Prostate gland (tissue), 2 donors: ENCODE data around the gene SAMD4A.

Experiments used
- CTCF ChIP-seq, 4 experiments: fragments of 200-600 bp in 2 of 4; fragments of 450-650 bp in 2 of 4; sonication (generic) in 2 of 4; IDR thresholded peaks; 1 replicate in 3 of 4; 2 replicates in 1 of 4; pipeline ENCODE4 v1.5.1; 2016 to 2019; ENCODE audit warnings: antibody characterized with exemption in 4 of 4, mild to moderate bottlenecking in 2 of 4, moderate library complexity in 2 of 4
- POLR2A ChIP-seq: fragments of 450-650 bp; IDR thresholded peaks from one replicate; pipeline ENCODE4 v1.6.1; 2016; ENCODE audit warnings: antibody characterized with exemption, mild to moderate bottlenecking

GRCh38 chr14:54614296-54614695 lies 47.4 kb downstream of the SAMD4A start:
- no peak for TF ChIP-seq POLR2A
- no peak for TF ChIP-seq CTCF (IDR thresholded peaks at IDR 0.05)
